ENCODE measurements around the gene ABLIM1.

ABLIM1 gene

GRCh38 chr10:114427124-114427852, 230.8 kb downstream of the ABLIM1 start:
- Histone ChIP-seq H3K27me3 (ENCODE audit: control insufficient read depth, insufficient read depth, low read length) (no peaks in the 10 kb centered on the region), H3K4me3 (ENCODE audit: low read depth, low read length) (no peak overlapping the region), H3K9ac (ENCODE audit: low read length) (no peak overlapping the region), H3K4me1 (ENCODE audit: control insufficient read depth, insufficient read depth, low read length) (peaks cover 10% of the 10 kb centered on the region; the same call in 1 of the 2 replicates), H3K36me3 (ENCODE audit: control insufficient read depth, insufficient read depth, low read length) (no peaks in the 10 kb centered on the region), H3K9me3 (ENCODE audit: control insufficient read depth, insufficient read depth, low read depth, low read length) (no peaks in the 10 kb centered on the region), H3K27ac (ENCODE audit: low read depth, low read length) (no peak overlapping the region)

GRCh38 chr10:114426476-114426875, 231.6 kb downstream of the ABLIM1 start:
- Histone ChIP-seq H3K4me1 (ENCODE audit: control insufficient read depth, insufficient read depth, low read length) (peaks cover 10% of the 10 kb centered on the region; the same call in 1 of the 2 replicates), H3K9ac (ENCODE audit: low read length) (no peak overlapping the region), H3K9me3 (ENCODE audit: control insufficient read depth, insufficient read depth, low read depth, low read length) (no peaks in the 10 kb centered on the region), H3K4me3 (ENCODE audit: low read depth, low read length) (no peak overlapping the region), H3K27me3 (ENCODE audit: control insufficient read depth, insufficient read depth, low read length) (no peaks in the 10 kb centered on the region), H3K27ac (ENCODE audit: low read depth, low read length) (no peak overlapping the region), H3K36me3 (ENCODE audit: control insufficient read depth, insufficient read depth, low read length) (no peaks in the 10 kb centered on the region)

DNA sequence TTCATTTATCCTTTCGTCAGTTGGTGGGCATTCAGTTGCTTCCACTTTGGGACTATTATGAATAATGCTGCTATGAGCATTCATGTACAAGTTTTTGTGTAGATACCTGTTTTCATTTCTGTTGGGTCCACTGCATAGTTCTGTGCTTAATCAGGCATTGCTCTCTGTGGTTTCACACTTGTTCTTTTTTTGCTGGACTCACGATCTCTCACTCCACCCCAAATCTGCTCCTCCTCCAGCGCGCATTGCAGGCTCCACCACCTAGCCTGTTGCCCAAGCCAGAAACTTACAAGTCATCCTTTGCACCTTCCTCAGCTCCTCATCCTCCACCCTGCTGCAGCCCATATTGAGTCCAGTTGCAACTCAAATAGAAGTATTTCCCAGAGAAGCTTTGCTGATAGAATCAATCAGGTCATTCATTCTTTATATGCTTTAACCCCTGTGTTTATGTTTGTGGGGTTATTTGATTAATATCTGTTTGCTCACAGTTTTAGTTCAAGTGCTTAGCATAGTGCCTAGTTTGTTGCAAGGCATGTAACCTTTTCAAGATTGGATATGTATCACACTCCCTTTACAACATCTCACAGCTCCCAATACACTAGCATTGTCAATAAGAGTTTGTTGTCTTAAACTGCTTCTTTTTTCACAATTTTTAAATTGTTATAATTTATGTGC, 237.1 kb downstream of the ABLIM1 start:
- H3K27ac ChIP-seq (ENCODE audit: low read depth, low read length), result no peak overlapping the region

GRCh38 chr10:114418109-114418508, 240.0 kb downstream of the ABLIM1 start:
- no peak overlapping the region for H3K4me3 ChIP-seq (ENCODE audit: low read depth, low read length)
- H3K9ac ChIP-seq (ENCODE audit: low read length), result no peak overlapping the region
- no peaks in the 10 kb centered on the region for H3K4me1 ChIP-seq (ENCODE audit: control insufficient read depth, insufficient read depth, low read length)
- no peak overlapping the region for H3K27ac ChIP-seq (ENCODE audit: low read depth, low read length)
- H3K9me3 ChIP-seq (ENCODE audit: control insufficient read depth, insufficient read depth, low read depth, low read length), result 0 out of 2 replicates have a peak, but pooled peaks cover 5% of the 10 kb centered on the region
- H3K27me3 ChIP-seq (ENCODE audit: control insufficient read depth, insufficient read depth, low read length), result no peaks in the 10 kb centered on the region
- no peaks in the 10 kb centered on the region for H3K36me3 ChIP-seq (ENCODE audit: control insufficient read depth, insufficient read depth, low read length)

More for the DNA sequence above, 237.1 kb downstream of the ABLIM1 start:
- Histone ChIP-seq H3K9ac (ENCODE audit: low read length) (no peak overlapping the region), H3K4me3 (ENCODE audit: low read depth, low read length) (no peak overlapping the region), H3K27me3 (ENCODE audit: control insufficient read depth, insufficient read depth, low read length) (no peaks in the 10 kb centered on the region), H3K9me3 (ENCODE audit: control insufficient read depth, insufficient read depth, low read depth, low read length) (0 out of 2 replicates have a peak, but pooled peaks cover 5% of the 10 kb centered on the region), H3K4me1 (ENCODE audit: control insufficient read depth, insufficient read depth, low read length) (no peaks in the 10 kb centered on the region), H3K36me3 (ENCODE audit: control insufficient read depth, insufficient read depth, low read length) (no peaks in the 10 kb centered on the region)

DNA sequence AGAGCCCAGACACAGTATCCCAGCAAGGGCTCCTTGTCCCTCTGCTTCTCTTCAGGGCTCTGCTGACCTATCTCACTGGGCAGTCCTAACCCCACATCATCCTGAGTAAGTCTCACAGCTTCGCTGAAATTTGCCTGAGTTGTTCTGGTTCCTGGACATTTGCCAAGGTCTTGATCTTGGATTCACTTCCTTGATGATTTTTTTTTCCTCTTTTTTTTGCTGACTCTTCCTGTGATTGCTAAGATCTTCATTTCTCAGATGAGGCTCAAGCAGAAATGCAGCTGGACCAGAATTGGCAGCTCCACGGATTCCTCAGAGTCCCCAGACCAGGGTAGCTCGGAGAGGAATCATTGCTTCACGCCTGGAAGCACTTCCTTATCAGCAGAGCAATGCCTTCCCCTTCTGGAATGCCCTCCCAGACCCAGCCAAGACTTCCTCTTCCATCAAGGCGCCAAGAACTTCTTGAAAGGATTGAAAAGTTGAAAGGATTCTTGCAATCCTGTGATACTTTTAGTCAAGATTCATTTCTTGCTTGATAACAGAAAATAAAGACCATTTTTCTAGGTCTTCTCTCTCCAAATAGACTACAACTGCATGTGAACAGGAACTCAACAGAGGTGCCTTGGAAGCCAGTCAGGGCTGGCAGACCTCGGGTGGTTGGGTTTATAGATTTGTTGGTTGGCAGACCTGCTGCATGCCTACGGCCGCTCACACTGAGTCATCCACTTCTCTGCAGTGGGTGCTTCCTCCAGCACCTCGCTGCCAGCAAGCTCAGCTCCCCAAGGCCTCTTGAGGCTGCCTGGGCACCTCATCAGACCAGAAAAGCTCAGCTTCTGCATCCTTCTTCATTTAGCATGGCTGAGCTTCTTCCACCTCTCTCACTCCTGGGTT, 244.9 kb downstream of the ABLIM1 start:
- peaks cover 19% of the 10 kb centered on the region for H3K4me1 ChIP-seq (ENCODE audit: control insufficient read depth, insufficient read depth, low read length)
- H3K4me3 ChIP-seq (ENCODE audit: low read depth, low read length), result no peak overlapping the region
- 0 out of 2 replicates have a peak, but pooled peaks cover under 1% of the 10 kb centered on the region for H3K9me3 ChIP-seq (ENCODE audit: control insufficient read depth, insufficient read depth, low read depth, low read length)
- H3K36me3 ChIP-seq (ENCODE audit: control insufficient read depth, insufficient read depth, low read length), result no peaks in the 10 kb centered on the region
- no peak overlapping the region for H3K9ac ChIP-seq (ENCODE audit: low read length)
- H3K27ac ChIP-seq (ENCODE audit: low read depth, low read length), result no peak overlapping the region
- 0 out of 2 replicates have a peak, but pooled peaks cover under 1% of the 10 kb centered on the region for H3K27me3 ChIP-seq (ENCODE audit: control insufficient read depth, insufficient read depth, low read length)

GRCh38 chr10:114408968-114409444, 249.1 kb downstream of the ABLIM1 start:
- H3K4me3 ChIP-seq (ENCODE audit: low read depth, low read length), result no peak overlapping the region
- no peak overlapping the region for H3K27ac ChIP-seq (ENCODE audit: low read depth, low read length)
- H3K9me3 ChIP-seq (ENCODE audit: control insufficient read depth, insufficient read depth, low read depth, low read length), result no peaks in the 10 kb centered on the region
- H3K4me1 ChIP-seq (ENCODE audit: control insufficient read depth, insufficient read depth, low read length), result peaks cover 26% of the 10 kb centered on the region
- H3K36me3 ChIP-seq (ENCODE audit: control insufficient read depth, insufficient read depth, low read length), result no peaks in the 10 kb centered on the region
- no peak overlapping the region for H3K9ac ChIP-seq (ENCODE audit: low read length)
- H3K27me3 ChIP-seq (ENCODE audit: control insufficient read depth, insufficient read depth, low read length), result peaks cover 30% of the 10 kb centered on the region

DNA sequence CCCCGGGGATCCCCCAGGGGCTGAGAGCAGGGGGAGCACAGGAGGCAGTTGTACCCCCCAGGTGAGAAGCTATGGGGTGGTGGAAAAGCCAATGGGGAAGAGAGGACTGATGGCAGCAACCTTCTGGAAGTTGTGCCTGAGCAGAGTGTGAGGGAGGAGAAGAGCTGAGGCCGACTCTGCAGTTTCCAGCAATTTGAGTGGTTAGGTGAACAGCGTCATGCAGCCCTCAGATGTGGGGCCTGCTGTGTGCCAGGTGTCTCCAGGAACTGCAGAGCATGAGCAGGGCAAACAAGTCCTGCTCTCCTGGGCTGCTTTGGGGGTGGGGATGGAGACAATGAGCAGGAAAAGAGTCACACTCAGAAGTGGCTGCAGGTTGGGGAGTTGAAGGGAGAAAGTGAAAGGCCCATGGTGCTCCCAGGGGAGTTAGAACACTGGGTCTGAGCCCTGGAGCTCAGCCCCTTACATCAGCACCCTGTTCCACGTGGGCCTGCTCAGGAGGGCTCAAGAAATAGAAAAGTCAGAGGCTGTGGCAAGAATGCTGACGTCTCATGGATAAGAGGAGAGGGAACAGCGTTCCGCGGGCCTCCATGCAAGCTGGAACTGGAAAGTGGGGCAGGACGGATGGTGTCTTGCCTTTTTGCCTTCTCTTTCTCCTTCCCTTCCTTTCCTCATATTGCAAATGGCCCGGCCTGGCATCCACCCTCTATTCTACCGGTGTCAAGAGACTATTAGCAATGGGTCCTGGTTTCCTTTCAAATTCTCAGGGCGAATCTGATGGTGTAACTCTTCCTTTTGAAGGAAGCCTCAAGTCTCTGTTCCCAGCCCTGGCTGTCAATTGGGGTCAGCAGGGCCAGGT, 249.7 kb downstream of the ABLIM1 start:
- H3K4me1 ChIP-seq (ENCODE audit: control insufficient read depth, insufficient read depth, low read length), result peaks cover 26% of the 10 kb centered on the region
- H3K27me3 ChIP-seq (ENCODE audit: control insufficient read depth, insufficient read depth, low read length), result peaks cover 37% of the 10 kb centered on the region
- no peak overlapping the region for H3K27ac ChIP-seq (ENCODE audit: low read depth, low read length)
- no peaks in the 10 kb centered on the region for H3K36me3 ChIP-seq (ENCODE audit: control insufficient read depth, insufficient read depth, low read length)
- H3K9me3 ChIP-seq (ENCODE audit: control insufficient read depth, insufficient read depth, low read depth, low read length), result no peaks in the 10 kb centered on the region
- H3K9ac ChIP-seq (ENCODE audit: low read length), result no peak overlapping the region
- no peak overlapping the region for H3K4me3 ChIP-seq (ENCODE audit: low read depth, low read length)

DNA sequence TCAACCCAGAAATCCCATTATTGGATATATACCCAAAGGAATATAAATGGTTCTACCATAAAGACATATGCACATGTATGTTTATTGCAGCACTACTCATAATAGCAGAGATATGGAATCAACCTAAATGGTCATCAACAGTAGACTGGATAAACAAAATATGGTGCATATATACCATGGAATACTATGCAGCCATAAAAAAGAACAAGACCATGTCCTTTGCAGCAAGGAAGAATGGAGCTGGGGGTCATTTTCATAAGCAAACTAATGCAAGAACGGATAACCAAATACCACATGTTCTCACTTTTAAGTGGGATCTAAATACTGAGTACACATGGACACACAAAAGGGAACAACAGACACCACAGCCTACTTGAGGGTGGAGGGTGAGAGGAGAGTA, 251.6 kb downstream of the ABLIM1 start:
- no peak overlapping the region for H3K27ac ChIP-seq (ENCODE audit: low read depth, low read length)
- H3K4me1 ChIP-seq (ENCODE audit: control insufficient read depth, insufficient read depth, low read length), result peaks cover 35% of the 10 kb centered on the region
- H3K4me3 ChIP-seq (ENCODE audit: low read depth, low read length), result no peak overlapping the region
- H3K9ac ChIP-seq (ENCODE audit: low read length), result no peak overlapping the region
- H3K36me3 ChIP-seq (ENCODE audit: control insufficient read depth, insufficient read depth, low read length), result no peaks in the 10 kb centered on the region
- H3K27me3 ChIP-seq (ENCODE audit: control insufficient read depth, insufficient read depth, low read length), result peaks cover 56% of the 10 kb centered on the region
- no peaks in the 10 kb centered on the region for H3K9me3 ChIP-seq (ENCODE audit: control insufficient read depth, insufficient read depth, low read depth, low read length)

- Histone ChIP-seq H3K36me3 (ENCODE audit: control insufficient read depth, insufficient read depth, low read length) (no peaks in the 10 kb centered on the region), H3K27me3 (ENCODE audit: control insufficient read depth, insufficient read depth, low read length) (peaks cover 62% of the 10 kb centered on the region), H3K9me3 (ENCODE audit: control insufficient read depth, insufficient read depth, low read depth, low read length) (no peaks in the 10 kb centered on the region), H3K27ac (ENCODE audit: low read depth, low read length) (no peak overlapping the region), H3K9ac (ENCODE audit: low read length) (peak overlapping the region; percentile 22), H3K4me1 (ENCODE audit: control insufficient read depth, insufficient read depth, low read length) (peaks cover 35% of the 10 kb centered on the region), H3K4me3 (ENCODE audit: low read depth, low read length) (peak overlapping the region; percentile 79)
Measured at GRCh38 chr10:114405011-114405350, 253.1 kb downstream of the ABLIM1 start.
